CD4-positive, alpha-beta T cell (primary cell): Measurements from ENCODE around the gene TPO. TPM values are rescaled to one million over a fixed set of nuclear protein-coding genes. Genes with fewer than 3 reads are reported as not detected.

Source experiments
- ATAC-seq: fragments of 200-7000 bp; cut with Tn5 transposase; one replicate; pipeline ENCODE4 v1.10.0; 2022; ENCODE audit warnings: mild to moderate bottlenecking; ENCODE audit not compliant: poor library complexity
- CTCF ChIA-PET: fragments of 350-600 bp; sonication (Branson Sonifier 250); formaldehyde crosslinking; loops from one replicate; lab custom pipeline; 2021; ENCODE audit warnings: antibody characterized with exemption, inconsistent platforms; lab: Charles Lee
- POLR2A ChIA-PET: fragments of 350-600 bp; sonication (Branson Sonifier 250); formaldehyde crosslinking; loops from one replicate; lab custom pipeline; 2021; ENCODE audit warnings: antibody characterized with exemption, inconsistent platforms; lab: Charles Lee
- DNase-seq, 14 experiments: peaks; one replicate each; pipeline ENCODE4 v3.0.0-alpha.2; 2013 to 2020; ENCODE audit warnings: mixed read lengths in 2 of 14
- H3K27ac ChIP-seq, 2 donors: one replicate each; pipeline versions ENCODE4 v1.5.1 to v1.7.0; 2013; ENCODE audit warnings: low read length in 2 of 2, low read depth in 1 of 2, mild to moderate bottlenecking in 1 of 2
- H3K27me3 ChIP-seq, 2 experiments: 1 replicate in 1 of 2; 2 replicates in 1 of 2; pipeline versions ENCODE4 v1.6.1 to v1.7.0; 2013; ENCODE audit warnings: low read length in 2 of 2, control low read depth in 1 of 2, mild to moderate bottlenecking in 1 of 2, moderate library complexity in 1 of 2; ENCODE audit not compliant: insufficient read depth in 2 of 2, control insufficient read depth in 1 of 2
- H3K36me3 ChIP-seq: one replicate; pipeline ENCODE4 v1.6.1; 2013; ENCODE audit warnings: low read length, control low read depth; ENCODE audit not compliant: insufficient read depth
- H3K4me1 ChIP-seq: one replicate; pipeline ENCODE4 v1.6.1; 2013; ENCODE audit warnings: low read length, control low read depth; ENCODE audit not compliant: insufficient read depth
- H3K4me3 ChIP-seq: one replicate; pipeline ENCODE4 v1.5.1; 2013; ENCODE audit warnings: mild to moderate bottlenecking, low read length, moderate library complexity
- H3K9me3 ChIP-seq, 2 experiments: 1 replicate in 1 of 2; 2 replicates in 1 of 2; pipeline versions ENCODE4 v1.6.1 to v1.7.0; 2013; ENCODE audit warnings: low read length in 2 of 2, mild to moderate bottlenecking in 2 of 2, control low read depth in 1 of 2, moderate library complexity in 1 of 2; ENCODE audit not compliant: control insufficient read depth in 1 of 2, insufficient read depth in 1 of 2
- H3K27ac Mint-ChIP-seq: one replicate; pipeline ENCODE4 v1.8.0; 2020; ENCODE audit warnings: mixed read lengths
- H3K27me3 Mint-ChIP-seq: one replicate; pipeline ENCODE4 v1.8.0; 2021; ENCODE audit warnings: mixed read lengths
- H3K36me3 Mint-ChIP-seq: one replicate; pipeline ENCODE4 v1.8.0; 2021; ENCODE audit warnings: low read depth, mixed read lengths
- H3K4me1 Mint-ChIP-seq: one replicate; pipeline ENCODE4 v1.8.0; 2021; ENCODE audit warnings: low read depth, mixed read lengths
- H3K4me3 Mint-ChIP-seq: one replicate; pipeline ENCODE4 v1.8.0; 2020; ENCODE audit warnings: mild to moderate bottlenecking, mixed read lengths
- H3K9me3 Mint-ChIP-seq: one replicate; pipeline ENCODE4 v1.8.0; 2020; ENCODE audit warnings: mixed read lengths
- CTCF ChIP-seq: fragments of 200-600 bp; IDR thresholded peaks from one replicate; pipeline ENCODE4 v1.8.0; 2022; ENCODE audit warnings: antibody characterized with exemption, mild to moderate bottlenecking
- intact Hi-C, 2 experiments: fragments of 100-400 bp; cut with DNase I in 1 of 2; cut with micrococcal nuclease in 1 of 2; formaldehyde crosslinking; loops; one replicate each; pipeline versions ENCODE4 v1.15.1 to v1.9.0; 2023 to 2025; cut with DNase I, micrococcal nuclease
- total RNA-seq, 174 experiments: library from RNA in 2 of 174; stranded (reverse) in 2 of 174; gene quantifications; one replicate each; pipeline ENCODE4 v1.2.3 and lab custom pipeline; 2021 to 2026

Gene TPO
- total RNA-seq, 2 experiments from 2014 or later, result 0.27 TPM; not detected in 1

GRCh38 chr2:1518331-1518803, 105.1 kb downstream of the TPO start:
- TF ChIP-seq CTCF, result no peak
- Histone ChIP-seq H3K27ac (peak overlapping the region; percentile 14 to 63), H3K27me3 (no peaks in the 10 kb centered on the region), H3K4me1 (peaks cover 40% of the 10 kb centered on the region), H3K9me3 (no peaks in the 10 kb centered on the region), H3K4me3 (no peak overlapping the region), H3K36me3 (no peaks in the 10 kb centered on the region)
- H3K36me3 Mint-ChIP-seq, result no peaks in the 10 kb centered on the region
- intact Hi-C loops, result no loop called here
- peak overlapping the region; percentile 36 for H3K4me3 Mint-ChIP-seq
- CTCF ChIA-PET, result no interaction called here
- ATAC-seq, result peak; percentile 94
- peak in 6 of 14 experiments; percentile 3 to 66 (median 42) for DNase-seq
- POLR2A ChIA-PET, result no interaction called here
- no peaks in the 10 kb centered on the region for H3K9me3 Mint-ChIP-seq
- no peaks in the 10 kb centered on the region for H3K27me3 Mint-ChIP-seq
- H3K4me1 Mint-ChIP-seq, result peaks cover 23% of the 10 kb centered on the region
- H3K27ac Mint-ChIP-seq, result peak overlapping the region; percentile 81

GRCh38 chr2:1518867-1519530, 105.7 kb downstream of the TPO start:
- H3K4me3 Mint-ChIP-seq, result peak overlapping the region; percentile 36
- Histone ChIP-seq H3K9me3 (no peaks in the 10 kb centered on the region), H3K36me3 (no peaks in the 10 kb centered on the region), H3K4me3 (no peak overlapping the region), H3K4me1 (peaks cover 40% of the 10 kb centered on the region), H3K27ac (peak overlapping the region in 1 of 2 donors; percentile 63), H3K27me3 (no peaks in the 10 kb centered on the region)
- peaks cover 23% of the 10 kb centered on the region for H3K4me1 Mint-ChIP-seq
- DNase-seq (peak in 1 of 14 experiments; percentile 13), ATAC-seq (no peak)
- H3K27ac Mint-ChIP-seq, result peak overlapping the region; percentile 81
- ChIA-PET CTCF (no interaction called here), POLR2A (no interaction called here)
- intact Hi-C loops, result no loop called here
- no peaks in the 10 kb centered on the region for H3K36me3 Mint-ChIP-seq
- H3K27me3 Mint-ChIP-seq, result no peaks in the 10 kb centered on the region
- no peak for TF ChIP-seq CTCF
- no peaks in the 10 kb centered on the region for H3K9me3 Mint-ChIP-seq

- CTCF ChIA-PET, result no interaction called here
- Mint-ChIP-seq H3K27me3 (no peaks in the 10 kb centered on the region), H3K4me1 (peaks cover 23% of the 10 kb centered on the region), H3K36me3 (no peaks in the 10 kb centered on the region), H3K4me3 (no peak overlapping the region), H3K9me3 (no peaks in the 10 kb centered on the region), H3K27ac (no peak overlapping the region)
- intact Hi-C loops, result no loop called here
- Histone ChIP-seq H3K9me3 (no peaks in the 10 kb centered on the region), H3K27ac (no peak overlapping the region), H3K27me3 (no peaks in the 10 kb centered on the region), H3K4me1 (peaks cover 35% of the 10 kb centered on the region), H3K4me3 (no peak overlapping the region), H3K36me3 (no peaks in the 10 kb centered on the region)
- DNase-seq (no peak), ATAC-seq (no peak)
- TF ChIP-seq CTCF, result no peak
- POLR2A ChIA-PET, result no interaction called here
Observed at GRCh38 chr2:1521191-1521877, 108.1 kb downstream of the TPO start.
